NT2/D1 (cell line): ENCODE data around the gene PTPRN2.

ENCODE experiments used
- DNase-seq: peaks from one replicate; pipeline ENCODE4 v3.0.0-alpha.2; 2011; ENCODE audit warnings: low read depth, low spot score
- H3K27me3 ChIP-seq: 2 replicates; pipeline ENCODE4 v1.6.0; 2011; ENCODE audit warnings: mild to moderate bottlenecking; ENCODE audit not compliant: insufficient read length, insufficient read depth
- H3K36me3 ChIP-seq: 2 replicates; pipeline ENCODE4 v1.6.1; 2011; ENCODE audit warnings: mild to moderate bottlenecking, low read length, mixed read lengths; ENCODE audit not compliant: insufficient read depth, insufficient read length
- H3K4me1 ChIP-seq: 2 replicates; pipeline ENCODE4 v1.5.1; 2011; ENCODE audit not compliant: insufficient read depth, insufficient read length
- H3K4me3 ChIP-seq: 2 replicates; pipeline ENCODE4 v1.5.1; 2011; ENCODE audit warnings: low read depth; ENCODE audit not compliant: insufficient read length
- H3K9ac ChIP-seq: 2 replicates; pipeline ENCODE4 v1.6.0; 2011; ENCODE audit warnings: low read depth; ENCODE audit not compliant: insufficient read length
- H3K9me3 ChIP-seq: 2 replicates; pipeline ENCODE4 v1.5.1; 2011; ENCODE audit warnings: mild to moderate bottlenecking, low read length; ENCODE audit not compliant: insufficient read depth
- SUZ12 ChIP-seq: IDR thresholded peaks from 2 replicates; pipeline ENCODE4 v1.6.1; 2011; ENCODE audit not compliant: insufficient read length, insufficient read depth; ENCODE audit errors: extremely low read depth
- YY1 ChIP-seq: IDR thresholded peaks from 2 replicates; pipeline ENCODE4 v1.6.1; 2011; ENCODE audit not compliant: insufficient read length, insufficient read depth
- ZNF274 ChIP-seq: IDR thresholded peaks from 2 replicates; pipeline ENCODE4 v1.6.1; 2011; ENCODE audit warnings: mild to moderate bottlenecking, low read depth, low read length

The PTPRN2 gene

DNA sequence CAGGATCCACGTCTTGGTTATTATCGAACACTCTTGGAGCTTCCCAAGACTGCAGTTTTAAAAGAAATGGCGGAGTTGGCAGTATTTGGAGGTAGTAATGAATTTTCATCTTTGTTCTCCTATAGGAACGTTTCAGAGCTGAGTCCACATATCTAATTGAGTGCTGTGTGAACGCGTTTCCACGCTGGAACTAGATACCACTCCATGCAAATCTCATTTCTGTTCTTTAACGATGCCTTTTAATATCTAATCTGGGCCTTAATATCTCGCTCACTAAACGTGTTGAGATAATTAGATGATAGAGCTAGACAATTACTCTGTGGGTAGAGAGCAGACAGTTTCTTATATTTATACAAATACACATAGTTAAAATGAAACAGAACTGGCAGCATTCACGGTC, 727.2 kb downstream of the PTPRN2 start:
- no peaks in the 10 kb centered on the region for H3K9me3 ChIP-seq
- H3K36me3 ChIP-seq, result no peaks in the 10 kb centered on the region
- H3K27me3 ChIP-seq, result no peaks in the 10 kb centered on the region

GRCh38 chr7:157859915-157860314, 727.7 kb downstream of the PTPRN2 start:
- Histone ChIP-seq H3K36me3 (no peaks in the 10 kb centered on the region), H3K9ac (no peak overlapping the region), H3K27me3 (no peaks in the 10 kb centered on the region), H3K4me3 (no peak overlapping the region), H3K9me3 (no peaks in the 10 kb centered on the region), H3K4me1 (no peaks in the 10 kb centered on the region)
- TF ChIP-seq YY1, result no peak
- no peak for TF ChIP-seq SUZ12
- TF ChIP-seq ZNF274, result no peak
- no peak for DNase-seq

More for the DNA sequence above, 727.2 kb downstream of the PTPRN2 start:
- Histone ChIP-seq H3K4me3 (no peak overlapping the region), H3K4me1 (no peaks in the 10 kb centered on the region), H3K9ac (no peak overlapping the region)
- TF ChIP-seq SUZ12, result no peak
- no peak for TF ChIP-seq YY1
- no peak for TF ChIP-seq ZNF274
- no peak for DNase-seq

- Histone ChIP-seq H3K9ac (no peak overlapping the region), H3K27me3 (no peaks in the 10 kb centered on the region), H3K4me1 (no peaks in the 10 kb centered on the region), H3K9me3 (no peaks in the 10 kb centered on the region), H3K4me3 (no peak overlapping the region), H3K36me3 (no peaks in the 10 kb centered on the region)
- TF ChIP-seq SUZ12 (no peak), ZNF274 (no peak), YY1 (no peak)
- no peak for DNase-seq
These were observed 730.0 kb downstream of the PTPRN2 start for GRCh38 chr7:157857578-157858075.

GRCh38 chr7:157856873-157857577, 730.6 kb downstream of the PTPRN2 start:
- H3K9ac ChIP-seq, result no peak overlapping the region
- no peak for TF ChIP-seq ZNF274
- TF ChIP-seq SUZ12, result no peak
- TF ChIP-seq YY1, result no peak
- H3K36me3 ChIP-seq, result no peaks in the 10 kb centered on the region
- no peak for DNase-seq
- no peaks in the 10 kb centered on the region for H3K4me1 ChIP-seq
- H3K9me3 ChIP-seq, result no peaks in the 10 kb centered on the region
- no peaks in the 10 kb centered on the region for H3K27me3 ChIP-seq
- no peak overlapping the region for H3K4me3 ChIP-seq

DNA sequence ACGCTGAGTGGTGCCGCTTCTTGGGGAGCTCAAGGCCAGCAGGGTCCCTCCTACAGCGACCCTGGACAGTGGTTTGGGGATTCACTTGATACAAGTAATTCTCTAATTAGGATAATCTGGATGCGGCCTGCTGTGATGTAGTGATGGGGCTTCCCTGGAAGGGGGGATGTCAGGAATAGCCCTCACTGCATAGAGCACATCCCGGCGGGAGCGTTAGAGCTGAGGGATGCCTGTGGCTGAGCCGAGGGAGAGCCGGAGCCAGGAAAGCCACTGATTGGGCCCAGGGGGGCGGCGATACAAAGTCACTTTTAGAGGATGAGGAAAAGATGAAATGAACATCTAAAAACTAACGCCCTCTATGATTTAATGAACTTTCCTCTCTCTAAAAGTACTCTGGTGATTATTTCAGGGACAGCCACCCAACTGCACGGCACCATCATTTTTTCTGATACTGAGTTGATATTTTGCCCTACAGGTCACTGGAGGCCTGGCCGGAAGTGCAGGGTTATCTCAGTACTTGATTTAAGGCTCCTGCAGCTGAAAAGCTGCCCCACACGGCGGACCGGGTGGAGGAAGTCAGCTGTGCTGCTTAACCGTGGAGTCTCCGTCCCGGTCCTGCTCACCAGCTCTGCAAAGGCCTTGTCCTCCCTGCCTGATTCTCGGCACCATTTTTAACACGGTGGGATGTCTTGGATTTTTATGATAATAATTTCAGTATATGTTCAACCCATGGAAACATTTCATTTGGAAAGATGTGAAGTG, 732.0 kb downstream of the PTPRN2 start:
- TF ChIP-seq SUZ12 (no peak), YY1 (no peak), ZNF274 (no peak)
- H3K4me1 ChIP-seq, result no peaks in the 10 kb centered on the region
- H3K9me3 ChIP-seq, result no peaks in the 10 kb centered on the region
- no peak overlapping the region for H3K9ac ChIP-seq
- H3K36me3 ChIP-seq, result no peaks in the 10 kb centered on the region
- H3K4me3 ChIP-seq, result no peak overlapping the region
- no peaks in the 10 kb centered on the region for H3K27me3 ChIP-seq
- no peak for DNase-seq

- Histone ChIP-seq H3K9ac (no peak overlapping the region), H3K4me1 (no peaks in the 10 kb centered on the region), H3K9me3 (no peaks in the 10 kb centered on the region), H3K36me3 (no peaks in the 10 kb centered on the region), H3K27me3 (no peaks in the 10 kb centered on the region), H3K4me3 (no peak overlapping the region)
- no peak for TF ChIP-seq YY1
- TF ChIP-seq ZNF274, result no peak
- no peak for DNase-seq
These were observed 732.6 kb downstream of the PTPRN2 start for GRCh38 chr7:157855016-157855415.

DNA sequence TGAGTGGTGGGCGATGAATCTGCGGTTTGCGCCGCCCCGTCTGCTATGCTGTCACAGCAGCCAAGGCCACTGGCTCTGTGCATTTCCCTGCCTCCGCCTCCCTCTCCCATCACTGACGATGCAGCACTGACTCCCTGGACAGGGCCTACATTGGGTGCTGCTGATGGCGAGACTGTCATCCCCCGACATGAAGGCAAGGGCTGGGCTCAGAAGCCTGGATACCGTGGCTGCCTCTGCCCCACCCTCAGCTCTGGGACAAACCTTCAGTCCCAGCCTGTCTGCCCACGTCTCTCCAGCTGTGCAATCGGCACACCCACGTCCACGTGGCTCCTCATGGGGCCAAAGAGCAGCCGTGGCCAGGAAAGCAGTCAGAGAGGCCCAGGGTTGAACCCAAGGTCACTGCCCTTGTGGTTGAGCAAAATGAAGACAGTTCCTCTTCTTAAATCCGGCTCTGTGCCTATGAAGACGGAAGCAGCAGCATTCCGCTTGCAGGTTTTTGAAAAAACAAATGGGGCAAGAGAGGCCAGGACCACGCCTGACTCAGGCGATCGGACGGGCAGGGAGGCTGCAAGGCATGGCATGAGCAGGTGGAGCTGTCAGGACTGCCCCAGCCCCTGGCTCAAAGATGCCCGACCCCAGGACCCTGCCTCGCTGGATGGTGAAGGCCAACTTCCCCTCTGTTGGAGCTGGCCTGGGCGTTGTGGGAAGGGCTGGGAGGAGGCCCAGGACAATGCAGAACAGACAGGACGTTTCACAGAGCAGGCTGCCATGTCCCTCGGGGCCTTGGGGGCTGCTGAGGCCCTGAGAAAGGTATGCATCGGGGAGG, 733.3 kb downstream of the PTPRN2 start:
- no peaks in the 10 kb centered on the region for H3K27me3 ChIP-seq
- H3K36me3 ChIP-seq, result no peaks in the 10 kb centered on the region
- H3K9ac ChIP-seq, result no peak overlapping the region
- H3K4me1 ChIP-seq, result no peaks in the 10 kb centered on the region
- no peak for TF ChIP-seq ZNF274
- no peak for DNase-seq
- no peaks in the 10 kb centered on the region for H3K9me3 ChIP-seq
- no peak overlapping the region for H3K4me3 ChIP-seq
